Sigmoid colon (tissue), 4 donors: ENCODE measurements around the gene VPS37B.

ENCODE experiments used
- EP300 ChIP-seq, 4 donors: sonication (generic); formaldehyde crosslinking; IDR thresholded peaks; one replicate each; pipeline ENCODE4 v1.6.1; 2017; ENCODE audit warnings: antibody characterized with exemption in 4 of 4
- POLR2A ChIP-seq, 2 donors: fragments of 450-650 bp; IDR thresholded peaks; one replicate each; pipeline ENCODE4 v1.6.1; 2016; ENCODE audit warnings: antibody characterized with exemption in 2 of 2, mild to moderate bottlenecking in 2 of 2, moderate library complexity in 2 of 2
- POLR2AphosphoS5 ChIP-seq, 4 donors: sonication (generic); formaldehyde crosslinking; IDR thresholded peaks; one replicate each; pipeline ENCODE4 v1.6.1; 2017; ENCODE audit warnings: antibody characterized with exemption in 4 of 4
- TF ChIP-seq, protein P1 (sequence below), 4 experiments: fragments of 450-650 bp in 3 of 4; fragments of 200-600 bp in 1 of 4; IDR thresholded peaks; one replicate each; pipeline ENCODE4 v1.5.1; 2016 to 2019; ENCODE audit warnings: antibody characterized with exemption in 4 of 4, mild to moderate bottlenecking in 3 of 4, moderate library complexity in 2 of 4

DNA sequence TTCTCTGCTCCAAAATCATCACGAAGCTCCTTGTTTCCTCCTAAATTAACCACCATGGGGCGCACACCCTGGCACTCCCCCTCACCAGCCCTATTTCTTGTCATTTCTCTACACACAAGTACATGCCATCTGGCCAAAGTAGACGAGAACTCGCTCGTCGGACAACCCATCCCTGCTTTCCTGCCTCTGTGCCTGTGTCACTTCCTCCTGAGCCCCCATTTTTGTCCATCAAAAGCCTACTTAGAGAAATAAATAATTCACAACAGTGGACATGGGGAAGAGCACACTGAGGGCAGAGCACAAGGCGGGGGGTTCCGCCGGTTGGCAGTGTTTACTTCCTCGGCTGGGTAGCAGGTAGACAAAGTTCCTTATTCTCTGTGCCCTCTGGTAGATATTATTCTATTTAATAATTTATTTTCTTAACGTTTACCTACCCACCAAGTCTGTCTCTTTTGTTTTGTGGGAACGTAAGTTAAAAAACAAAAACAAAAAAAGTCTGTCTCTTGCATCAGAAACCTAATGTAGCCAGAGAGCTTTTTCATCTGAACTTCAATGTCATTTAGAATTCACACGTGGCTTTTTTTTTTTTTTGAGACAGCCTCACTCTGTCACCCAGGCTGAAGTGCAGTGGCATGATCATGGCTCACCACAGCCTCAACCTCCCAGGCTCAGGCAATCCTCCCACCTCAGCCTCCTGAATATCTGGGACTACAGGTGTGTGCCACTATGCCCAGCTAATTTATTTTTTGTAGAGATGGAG is 6.0 kb downstream of the VPS37B start:
- TF ChIP-seq, protein P1, sequence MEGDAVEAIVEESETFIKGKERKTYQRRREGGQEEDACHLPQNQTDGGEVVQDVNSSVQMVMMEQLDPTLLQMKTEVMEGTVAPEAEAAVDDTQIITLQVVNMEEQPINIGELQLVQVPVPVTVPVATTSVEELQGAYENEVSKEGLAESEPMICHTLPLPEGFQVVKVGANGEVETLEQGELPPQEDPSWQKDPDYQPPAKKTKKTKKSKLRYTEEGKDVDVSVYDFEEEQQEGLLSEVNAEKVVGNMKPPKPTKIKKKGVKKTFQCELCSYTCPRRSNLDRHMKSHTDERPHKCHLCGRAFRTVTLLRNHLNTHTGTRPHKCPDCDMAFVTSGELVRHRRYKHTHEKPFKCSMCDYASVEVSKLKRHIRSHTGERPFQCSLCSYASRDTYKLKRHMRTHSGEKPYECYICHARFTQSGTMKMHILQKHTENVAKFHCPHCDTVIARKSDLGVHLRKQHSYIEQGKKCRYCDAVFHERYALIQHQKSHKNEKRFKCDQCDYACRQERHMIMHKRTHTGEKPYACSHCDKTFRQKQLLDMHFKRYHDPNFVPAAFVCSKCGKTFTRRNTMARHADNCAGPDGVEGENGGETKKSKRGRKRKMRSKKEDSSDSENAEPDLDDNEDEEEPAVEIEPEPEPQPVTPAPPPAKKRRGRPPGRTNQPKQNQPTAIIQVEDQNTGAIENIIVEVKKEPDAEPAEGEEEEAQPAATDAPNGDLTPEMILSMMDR (IDR thresholded peaks at IDR 0.05): no peak
- no peak for TF ChIP-seq POLR2A (IDR thresholded peaks at IDR 0.05)
- TF ChIP-seq EP300 (IDR thresholded peaks at IDR 0.05): no peak
- TF ChIP-seq POLR2AphosphoS5 (IDR thresholded peaks at IDR 0.05): no peak
